CD4-positive, alpha-beta T cell (primary cell): Measurements from ENCODE around the gene NAMPT. TPM values are rescaled to one million over a fixed set of nuclear protein-coding genes. Genes with fewer than 3 reads are reported as not detected.

Experiments used
- ATAC-seq: fragments of 200-7000 bp; cut with Tn5 transposase; one replicate; pipeline ENCODE4 v1.10.0; 2022; ENCODE audit warnings: mild to moderate bottlenecking; ENCODE audit not compliant: poor library complexity
- CTCF ChIA-PET: fragments of 350-600 bp; sonication (Branson Sonifier 250); formaldehyde crosslinking; loops from one replicate; lab custom pipeline; 2021; ENCODE audit warnings: antibody characterized with exemption, inconsistent platforms; lab: Charles Lee
- POLR2A ChIA-PET: fragments of 350-600 bp; sonication (Branson Sonifier 250); formaldehyde crosslinking; loops from one replicate; lab custom pipeline; 2021; ENCODE audit warnings: antibody characterized with exemption, inconsistent platforms; lab: Charles Lee
- DNase-seq, 14 experiments: peaks; one replicate each; pipeline ENCODE4 v3.0.0-alpha.2; 2013 to 2020; ENCODE audit warnings: mixed read lengths in 2 of 14
- H3K27ac ChIP-seq, 2 donors: one replicate each; pipeline versions ENCODE4 v1.5.1 to v1.7.0; 2013; ENCODE audit warnings: low read length in 2 of 2, low read depth in 1 of 2, mild to moderate bottlenecking in 1 of 2
- H3K27me3 ChIP-seq, 2 experiments: 1 replicate in 1 of 2; 2 replicates in 1 of 2; pipeline versions ENCODE4 v1.6.1 to v1.7.0; 2013; ENCODE audit warnings: low read length in 2 of 2, control low read depth in 1 of 2, mild to moderate bottlenecking in 1 of 2, moderate library complexity in 1 of 2; ENCODE audit not compliant: insufficient read depth in 2 of 2, control insufficient read depth in 1 of 2
- H3K36me3 ChIP-seq: one replicate; pipeline ENCODE4 v1.6.1; 2013; ENCODE audit warnings: low read length, control low read depth; ENCODE audit not compliant: insufficient read depth
- H3K4me1 ChIP-seq: one replicate; pipeline ENCODE4 v1.6.1; 2013; ENCODE audit warnings: low read length, control low read depth; ENCODE audit not compliant: insufficient read depth
- H3K4me3 ChIP-seq: one replicate; pipeline ENCODE4 v1.5.1; 2013; ENCODE audit warnings: mild to moderate bottlenecking, low read length, moderate library complexity
- H3K9me3 ChIP-seq, 2 experiments: 1 replicate in 1 of 2; 2 replicates in 1 of 2; pipeline versions ENCODE4 v1.6.1 to v1.7.0; 2013; ENCODE audit warnings: low read length in 2 of 2, mild to moderate bottlenecking in 2 of 2, control low read depth in 1 of 2, moderate library complexity in 1 of 2; ENCODE audit not compliant: control insufficient read depth in 1 of 2, insufficient read depth in 1 of 2
- H3K27ac Mint-ChIP-seq: one replicate; pipeline ENCODE4 v1.8.0; 2020; ENCODE audit warnings: mixed read lengths
- H3K27me3 Mint-ChIP-seq: one replicate; pipeline ENCODE4 v1.8.0; 2021; ENCODE audit warnings: mixed read lengths
- H3K36me3 Mint-ChIP-seq: one replicate; pipeline ENCODE4 v1.8.0; 2021; ENCODE audit warnings: low read depth, mixed read lengths
- H3K4me1 Mint-ChIP-seq: one replicate; pipeline ENCODE4 v1.8.0; 2021; ENCODE audit warnings: low read depth, mixed read lengths
- H3K4me3 Mint-ChIP-seq: one replicate; pipeline ENCODE4 v1.8.0; 2020; ENCODE audit warnings: mild to moderate bottlenecking, mixed read lengths
- H3K9me3 Mint-ChIP-seq: one replicate; pipeline ENCODE4 v1.8.0; 2020; ENCODE audit warnings: mixed read lengths
- CTCF ChIP-seq: fragments of 200-600 bp; IDR thresholded peaks from one replicate; pipeline ENCODE4 v1.8.0; 2022; ENCODE audit warnings: antibody characterized with exemption, mild to moderate bottlenecking
- intact Hi-C, 2 experiments: fragments of 100-400 bp; cut with DNase I in 1 of 2; cut with micrococcal nuclease in 1 of 2; formaldehyde crosslinking; loops; one replicate each; pipeline versions ENCODE4 v1.15.1 to v1.9.0; 2023 to 2025; cut with DNase I, micrococcal nuclease
- total RNA-seq, 174 experiments: library from RNA in 2 of 174; stranded (reverse) in 2 of 174; gene quantifications; one replicate each; pipeline ENCODE4 v1.2.3 and lab custom pipeline; 2021 to 2026

NAMPT gene
- total RNA-seq, 2 experiments from 2014 or later = 154 to 159 TPM

DNA sequence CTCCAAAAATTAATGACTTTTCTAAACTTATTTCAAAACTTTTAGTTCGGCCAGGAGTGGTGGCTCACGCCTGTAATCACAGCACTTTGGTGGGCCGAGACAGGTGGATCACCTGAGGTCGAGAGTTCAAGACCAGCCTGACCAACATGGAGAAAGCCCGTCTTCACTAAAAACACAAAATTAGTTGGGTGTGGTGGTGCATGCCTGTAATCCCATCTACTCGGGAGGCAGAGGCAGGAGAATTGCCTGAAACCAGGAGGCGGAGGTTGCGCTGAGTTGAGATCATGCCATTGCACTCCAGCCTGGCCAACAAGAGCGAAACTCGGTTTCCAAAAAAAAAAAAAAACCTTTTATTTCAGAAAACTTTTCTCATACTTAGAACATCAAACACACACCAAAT, 8.3 kb downstream of the NAMPT start:
- ChIA-PET POLR2A (interaction anchor here (1.0 kb wide), 1 partner anchor 9 kb away, joined by 3 read pairs; the partner anchor contains the start of gene NAMPT), CTCF (no interaction called here)
- Histone ChIP-seq H3K27me3 (no peaks in the 10 kb centered on the region), H3K27ac (no peak overlapping the region), H3K36me3 (peaks cover 29% of the 10 kb centered on the region), H3K4me3 (no peak overlapping the region), H3K4me1 (no peaks in the 10 kb centered on the region), H3K9me3 (no peaks in the 10 kb centered on the region)
- TF ChIP-seq CTCF = no peak
- Mint-ChIP-seq H3K9me3 (no peaks in the 10 kb centered on the region), H3K4me3 (no peak overlapping the region), H3K27me3 (no peaks in the 10 kb centered on the region), H3K36me3 (peaks cover 49% of the 10 kb centered on the region), H3K27ac (no peak overlapping the region), H3K4me1 (peaks cover 31% of the 10 kb centered on the region)
- intact Hi-C loops = no loop called here
- DNase-seq = no peak
- ATAC-seq = no peak

GRCh38 chr7:106273009-106273668, 11.6 kb downstream of the NAMPT start:
- H3K9me3 ChIP-seq = no peaks in the 10 kb centered on the region
- no peak overlapping the region for H3K27ac ChIP-seq
- Mint-ChIP-seq H3K27me3 (no peaks in the 10 kb centered on the region), H3K4me1 (peaks cover 3% of the 10 kb centered on the region), H3K36me3 (peaks cover 81% of the 10 kb centered on the region), H3K9me3 (no peaks in the 10 kb centered on the region), H3K27ac (no peak overlapping the region), H3K4me3 (no peak overlapping the region)
- H3K36me3 ChIP-seq = peaks cover 50% of the 10 kb centered on the region
- H3K4me3 ChIP-seq = no peak overlapping the region
- H3K4me1 ChIP-seq = no peaks in the 10 kb centered on the region
- intact Hi-C loops = no loop called here
- no peak for DNase-seq
- POLR2A ChIA-PET = interaction anchor here (1.0 to 3.0 kb wide), 2 partner anchors 12 kb away, joined by 3 to 8 read pairs; no protein-coding TSS in a partner anchor
- no peak for TF ChIP-seq CTCF
- CTCF ChIA-PET = no interaction called here
- no peak for ATAC-seq
- H3K27me3 ChIP-seq = no peaks in the 10 kb centered on the region

DNA sequence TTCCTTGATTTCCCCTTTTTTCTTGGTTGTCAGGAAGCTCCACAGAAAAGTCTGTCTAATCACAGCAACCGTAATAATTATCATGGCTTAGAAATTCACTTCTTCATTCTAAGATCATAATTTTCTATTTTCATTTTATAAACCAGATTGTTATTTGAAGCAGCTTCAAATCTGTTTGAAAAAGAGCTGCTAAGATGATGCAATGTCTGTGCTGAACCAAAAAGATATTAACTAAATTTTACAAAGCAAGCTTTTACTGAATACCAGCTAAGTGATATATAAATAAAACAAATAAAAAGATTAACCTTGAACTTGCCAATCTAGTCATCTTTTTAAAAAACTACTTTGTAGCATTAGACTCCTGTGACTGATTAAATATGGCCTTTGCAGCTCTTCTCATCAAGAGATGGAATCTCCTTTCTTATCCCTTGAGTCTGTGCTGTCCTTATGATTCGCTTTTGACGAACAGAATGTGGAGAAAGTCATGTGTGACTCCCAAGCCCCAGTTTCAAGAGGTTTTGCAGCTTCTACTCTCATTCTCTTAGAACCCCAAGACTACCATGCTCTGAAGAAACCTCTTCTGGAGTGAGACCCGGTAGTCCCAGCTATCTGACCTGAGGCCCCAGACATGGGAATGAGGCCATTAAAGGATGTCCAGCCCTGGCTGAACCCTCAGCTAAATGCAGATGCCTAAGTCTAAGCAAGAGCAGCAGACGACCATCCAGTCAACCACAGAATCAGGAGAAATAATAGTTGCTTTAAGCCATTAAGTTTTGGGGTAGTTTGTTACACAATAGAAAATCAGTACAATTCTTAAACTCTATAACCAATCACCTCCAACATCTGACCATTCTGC, 14.4 kb downstream of the NAMPT start:
- intact Hi-C loops = no loop called here
- no peaks in the 10 kb centered on the region for H3K9me3 Mint-ChIP-seq
- no peak overlapping the region for H3K27ac Mint-ChIP-seq
- H3K4me1 ChIP-seq = no peaks in the 10 kb centered on the region
- H3K27ac ChIP-seq = no peak overlapping the region
- CTCF ChIA-PET = no interaction called here
- no peaks in the 10 kb centered on the region for H3K27me3 ChIP-seq
- H3K27me3 Mint-ChIP-seq = no peaks in the 10 kb centered on the region
- H3K4me1 Mint-ChIP-seq = no peaks in the 10 kb centered on the region
- H3K4me3 Mint-ChIP-seq = no peak overlapping the region
- H3K36me3 Mint-ChIP-seq = peaks cover 92% of the 10 kb centered on the region
- H3K9me3 ChIP-seq = no peaks in the 10 kb centered on the region
- H3K4me3 ChIP-seq = no peak overlapping the region
- DNase-seq (no peak), ATAC-seq (no peak)
- H3K36me3 ChIP-seq = peaks cover 61% of the 10 kb centered on the region
- TF ChIP-seq CTCF = no peak
- POLR2A ChIA-PET = interaction anchor here (3.0 kb wide), 1 partner anchor 15 kb away, joined by 8 read pairs; no protein-coding TSS in a partner anchor
